H9 (cell line): ENCODE results near the gene PLPPR2. TPM values are rescaled to one million over a fixed set of nuclear protein-coding genes. Genes with fewer than 3 reads are reported as not detected.

Experiments used
- DNase-seq: peaks from one replicate; pipeline ENCODE4 v3.0.0-alpha.2; 2017
- H2AFZ ChIP-seq: one replicate; pipeline ENCODE4 v1.6.1; 2013; ENCODE audit warnings: mild to moderate bottlenecking, low read length, control low read depth, moderate library complexity
- H2AK5ac ChIP-seq: 2 replicates; pipeline ENCODE4 v1.6.1; 2013; ENCODE audit warnings: low read length, control low read depth, mixed read lengths; ENCODE audit not compliant: insufficient read length
- H2BK120ac ChIP-seq: one replicate; pipeline ENCODE4 v1.6.1; 2013; ENCODE audit warnings: low read depth, mild to moderate bottlenecking, low read length, control low read depth, inconsistent platforms; ENCODE audit not compliant: poor library complexity, severe bottlenecking
- H2BK12ac ChIP-seq: 2 replicates; pipeline ENCODE4 v1.6.1; 2013; ENCODE audit warnings: low read length, control low read depth, mixed read lengths, low read depth; ENCODE audit not compliant: insufficient read length
- H2BK15ac ChIP-seq: 2 replicates; pipeline ENCODE4 v1.6.1; 2013; ENCODE audit warnings: low read depth, low read length, control low read depth
- H2BK20ac ChIP-seq: one replicate; pipeline ENCODE4 v1.6.1; 2013; ENCODE audit warnings: low read depth, mild to moderate bottlenecking, low read length, control low read depth, inconsistent platforms; ENCODE audit not compliant: poor library complexity, severe bottlenecking
- H2BK5ac ChIP-seq: 2 replicates; pipeline ENCODE4 v1.6.1; 2013; ENCODE audit warnings: low read length, control low read depth, mixed read lengths; ENCODE audit not compliant: insufficient read length
- H3K14ac ChIP-seq: 2 replicates; pipeline ENCODE4 v1.6.1; 2013; ENCODE audit warnings: low read length, control low read depth; ENCODE audit not compliant: insufficient read depth
- H3K18ac ChIP-seq: 2 replicates; pipeline ENCODE4 v1.6.1; 2013; ENCODE audit warnings: low read depth, mild to moderate bottlenecking, mixed read lengths, low read length, control low read depth; ENCODE audit not compliant: insufficient read length
- H3K23ac ChIP-seq: 2 replicates; pipeline ENCODE4 v1.6.1; 2013; ENCODE audit warnings: low read length, control low read depth, mixed read lengths, low read depth; ENCODE audit not compliant: insufficient read length
- H3K23me2 ChIP-seq: 2 replicates; pipeline ENCODE4 v1.6.1; 2013; ENCODE audit warnings: low read depth, mild to moderate bottlenecking, mixed read lengths, low read length, control low read depth; ENCODE audit not compliant: insufficient read length, poor library complexity, severe bottlenecking
- H3K27ac ChIP-seq: 2 replicates; pipeline ENCODE4 v1.5.1; 2013; ENCODE audit warnings: low read length, control low read depth, mixed read lengths, low read depth; ENCODE audit not compliant: insufficient read length
- H3K27me3 ChIP-seq: 2 replicates; pipeline ENCODE4 v1.6.1; 2013; ENCODE audit warnings: low read length, control low read depth, inconsistent platforms; ENCODE audit not compliant: insufficient read depth
- H3K4ac ChIP-seq: 2 replicates; pipeline ENCODE4 v1.6.1; 2013; ENCODE audit warnings: low read depth, mild to moderate bottlenecking, control low read depth, inconsistent platforms, low read length, moderate library complexity
- H3K4me1 ChIP-seq: 2 replicates; pipeline ENCODE4 v1.6.1; 2013; ENCODE audit warnings: low read length, control low read depth, inconsistent platforms; ENCODE audit not compliant: insufficient read depth
- H3K4me2 ChIP-seq: 2 replicates; pipeline ENCODE4 v1.6.1; 2013; ENCODE audit warnings: low read length, control low read depth, mixed read lengths; ENCODE audit not compliant: insufficient read length, insufficient read depth
- H3K56ac ChIP-seq: 2 replicates; pipeline ENCODE4 v1.6.1; 2013; ENCODE audit warnings: low read depth, mild to moderate bottlenecking, mixed read lengths, low read length, control low read depth; ENCODE audit not compliant: insufficient read length
- H3K79me1 ChIP-seq: 2 replicates; pipeline ENCODE4 v1.6.1; 2013; ENCODE audit warnings: low read depth, mild to moderate bottlenecking, moderate library complexity, low read length, control low read depth, inconsistent platforms; ENCODE audit not compliant: insufficient read depth, poor library complexity, severe bottlenecking
- H3K79me2 ChIP-seq: 2 replicates; pipeline ENCODE4 v1.6.1; 2013; ENCODE audit warnings: low read length, control low read depth, inconsistent platforms; ENCODE audit not compliant: insufficient read depth
- H3K9ac ChIP-seq: 2 replicates; pipeline ENCODE4 v1.6.1; 2013; ENCODE audit warnings: low read length, control low read depth, mixed read lengths; ENCODE audit not compliant: insufficient read length; ENCODE audit errors: extremely low read depth
- H3K9me3 ChIP-seq: one replicate; pipeline ENCODE4 v1.6.1; 2013; ENCODE audit warnings: low read depth, low read length, inconsistent platforms; ENCODE audit not compliant: control insufficient read depth
- H3T11ph ChIP-seq: one replicate; pipeline ENCODE4 v1.6.1; 2013; ENCODE audit warnings: mild to moderate bottlenecking, low read length, control low read depth, inconsistent platforms
- H4K20me1 ChIP-seq: one replicate; pipeline ENCODE4 v1.6.1; 2013; ENCODE audit not compliant: control insufficient read depth, insufficient read length, insufficient read depth
- H4K5ac ChIP-seq: 2 replicates; pipeline ENCODE4 v1.6.1; 2013; ENCODE audit warnings: low read depth, mild to moderate bottlenecking, mixed read lengths, low read length, control low read depth; ENCODE audit not compliant: insufficient read length
- H4K8ac ChIP-seq: replicated peaks from 2 replicates; pipeline ENCODE4 v1.6.1; 2013; ENCODE audit warnings: low read length, control low read depth, mixed read lengths, low read depth; ENCODE audit not compliant: insufficient read length
- H4K91ac ChIP-seq: 2 replicates; pipeline ENCODE4 v1.6.1; 2013; ENCODE audit warnings: low read depth, mild to moderate bottlenecking, moderate library complexity, mixed read lengths, low read length, control low read depth; ENCODE audit not compliant: insufficient read length
- H3K27ac Mint-ChIP-seq, 3 experiments: 2 replicates in 2 of 3; 3 replicates in 1 of 3; pipeline ENCODE4 v1.8.0; 2020 to 2021; ENCODE audit warnings: mixed read lengths in 3 of 3, mild to moderate bottlenecking in 1 of 3, moderate library complexity in 1 of 3
- H3K27me3 Mint-ChIP-seq: 2 replicates; pipeline ENCODE4 v1.8.0; 2021; ENCODE audit warnings: low read depth, mild to moderate bottlenecking, moderate library complexity, mixed read lengths
- H3K36me3 Mint-ChIP-seq, 3 experiments: 2 replicates in 2 of 3; 3 replicates in 1 of 3; pipeline ENCODE4 v1.8.0; 2020 to 2021; ENCODE audit warnings: low read depth in 3 of 3, mixed read lengths in 3 of 3; ENCODE audit not compliant: insufficient read depth in 1 of 3
- H3K4me1 Mint-ChIP-seq, 2 experiments: 2 replicates each; pipeline ENCODE4 v1.8.0; 2020; ENCODE audit warnings: mixed read lengths in 2 of 2
- H3K4me3 Mint-ChIP-seq, 2 experiments: 2 replicates in 1 of 2; 3 replicates in 1 of 2; pipeline ENCODE4 v1.8.0; 2020 to 2021; ENCODE audit warnings: mild to moderate bottlenecking in 2 of 2, mixed read lengths in 2 of 2, moderate library complexity in 1 of 2
- H3K9me3 Mint-ChIP-seq, 2 experiments: 2 replicates in 1 of 2; 3 replicates in 1 of 2; pipeline ENCODE4 v1.8.0; 2020; ENCODE audit warnings: mild to moderate bottlenecking in 2 of 2, mixed read lengths in 2 of 2, moderate library complexity in 1 of 2
- WGBS: extraction: QIAGEN DNeasy Blood & Tissue Kit; methylation state at CpG from one replicate; pipeline ENCODE4 v1.1.7; 2013; ENCODE audit warnings: missing lambda C conversion rate, low lambda C conversion rate, mixed read lengths; ENCODE audit not compliant: insufficient read length; ENCODE audit errors: extremely low coverage; 5-methylcytosine and 5-hydroxymethylcytosine counted together
- total RNA-seq: library from RNA; stranded (reverse); gene quantifications from 2 replicates; pipeline ENCODE4 v1.2.1, GENCODE V29; 2021
- TF ChIP-seq, protein P1 (sequence below): fragments of 200-600 bp; sonication (generic); conservative IDR thresholded peaks from 3 replicates; pipeline ENCODE4 v1.8.0; 2021; ENCODE audit warnings: antibody characterized with exemption, mild to moderate bottlenecking

Gene PLPPR2
- total RNA-seq, 1 experiment from 2014 or later, result 8.0 TPM

DNA sequence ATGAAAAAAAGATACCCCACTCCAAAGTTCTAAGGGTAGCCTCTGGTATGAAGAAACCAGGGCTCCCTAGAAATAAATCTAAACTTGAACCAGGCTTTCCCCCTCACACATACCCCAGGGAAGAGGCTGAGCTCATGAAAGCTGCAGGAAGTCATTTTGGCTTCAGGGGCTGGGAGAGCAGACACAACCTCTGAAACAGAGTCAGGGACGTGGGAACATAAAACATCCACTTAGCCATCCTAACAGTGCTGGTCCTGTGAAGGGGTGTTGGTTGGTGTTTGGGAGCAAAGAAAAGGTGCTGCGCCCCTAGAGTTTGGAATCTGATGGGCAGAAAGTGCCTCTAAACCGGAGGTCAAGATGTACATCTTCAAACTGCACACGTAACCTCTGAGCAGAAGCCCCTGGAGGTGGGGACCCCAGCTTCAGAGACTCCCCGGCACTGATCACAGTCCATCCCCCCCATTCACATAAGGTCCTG lies 31.6 kb upstream of the PLPPR2 start:
- no peak overlapping the region for H2BK15ac ChIP-seq
- no peak overlapping the region for H2AFZ ChIP-seq
- H3K9ac ChIP-seq, result no peak overlapping the region
- peaks cover 6 to 11% of the 10 kb centered on the region in 2 experiments for H3K4me1 Mint-ChIP-seq
- TF ChIP-seq, protein P1, sequence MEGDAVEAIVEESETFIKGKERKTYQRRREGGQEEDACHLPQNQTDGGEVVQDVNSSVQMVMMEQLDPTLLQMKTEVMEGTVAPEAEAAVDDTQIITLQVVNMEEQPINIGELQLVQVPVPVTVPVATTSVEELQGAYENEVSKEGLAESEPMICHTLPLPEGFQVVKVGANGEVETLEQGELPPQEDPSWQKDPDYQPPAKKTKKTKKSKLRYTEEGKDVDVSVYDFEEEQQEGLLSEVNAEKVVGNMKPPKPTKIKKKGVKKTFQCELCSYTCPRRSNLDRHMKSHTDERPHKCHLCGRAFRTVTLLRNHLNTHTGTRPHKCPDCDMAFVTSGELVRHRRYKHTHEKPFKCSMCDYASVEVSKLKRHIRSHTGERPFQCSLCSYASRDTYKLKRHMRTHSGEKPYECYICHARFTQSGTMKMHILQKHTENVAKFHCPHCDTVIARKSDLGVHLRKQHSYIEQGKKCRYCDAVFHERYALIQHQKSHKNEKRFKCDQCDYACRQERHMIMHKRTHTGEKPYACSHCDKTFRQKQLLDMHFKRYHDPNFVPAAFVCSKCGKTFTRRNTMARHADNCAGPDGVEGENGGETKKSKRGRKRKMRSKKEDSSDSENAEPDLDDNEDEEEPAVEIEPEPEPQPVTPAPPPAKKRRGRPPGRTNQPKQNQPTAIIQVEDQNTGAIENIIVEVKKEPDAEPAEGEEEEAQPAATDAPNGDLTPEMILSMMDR, result no peak; the same call in 2 of the 3 replicates
- no peak overlapping the region for H4K91ac ChIP-seq
- H2BK20ac ChIP-seq, result no peak overlapping the region
- no peak overlapping the region for H3K14ac ChIP-seq
- no peak overlapping the region for H3T11ph ChIP-seq
- no peak overlapping the region for H3K4me2 ChIP-seq
- no peak overlapping the region for H3K18ac ChIP-seq
- H4K5ac ChIP-seq, result no peak overlapping the region
- peak overlapping the region in 1 of 3 experiments; percentile 77; a peak in 1 of 7 replicates for H3K27ac Mint-ChIP-seq
- H3K56ac ChIP-seq, result no peak overlapping the region
- H3K4me1 ChIP-seq, result no peaks in the 10 kb centered on the region
- DNase-seq, result no peak
- no peaks in the 10 kb centered on the region for H3K9me3 Mint-ChIP-seq
- H3K4me3 Mint-ChIP-seq, result no peak overlapping the region
- H2BK120ac ChIP-seq, result no peak overlapping the region
- no peaks in the 10 kb centered on the region for H4K20me1 ChIP-seq
- H3K27me3 Mint-ChIP-seq, result peaks cover 5% of the 10 kb centered on the region; the same call in 1 of the 2 replicates
- H3K79me2 ChIP-seq, result no peaks in the 10 kb centered on the region
- H3K9me3 ChIP-seq, result no peaks in the 10 kb centered on the region
- no peaks in the 10 kb centered on the region for H3K27me3 ChIP-seq
- no peak overlapping the region for H3K23ac ChIP-seq
- no peak overlapping the region for H3K4ac ChIP-seq
- no peak overlapping the region for H2BK5ac ChIP-seq
- no peaks in the 10 kb centered on the region for H3K23me2 ChIP-seq
- H3K36me3 Mint-ChIP-seq, result peaks cover 0 to 13% (median 9%) of the 10 kb centered on the region in 3 experiments; a peak in 3 of 7 replicates
- H3K27ac ChIP-seq, result no peak overlapping the region
- no peak overlapping the region for H2AK5ac ChIP-seq
- H3K79me1 ChIP-seq, result no peaks in the 10 kb centered on the region
- no CpG with 5 or more reads among the region's 5 CpGs for WGBS
- H2BK12ac ChIP-seq, result no peak overlapping the region
- H4K8ac ChIP-seq, result no peak overlapping the region
